ENCODE measurements around the gene TRIM54. TPM values are rescaled to one million over a fixed set of nuclear protein-coding genes. Genes with fewer than 3 reads are reported as not detected.

TRIM54 gene
- polyA plus RNA-seq, 3 donors = not detected

DNA sequence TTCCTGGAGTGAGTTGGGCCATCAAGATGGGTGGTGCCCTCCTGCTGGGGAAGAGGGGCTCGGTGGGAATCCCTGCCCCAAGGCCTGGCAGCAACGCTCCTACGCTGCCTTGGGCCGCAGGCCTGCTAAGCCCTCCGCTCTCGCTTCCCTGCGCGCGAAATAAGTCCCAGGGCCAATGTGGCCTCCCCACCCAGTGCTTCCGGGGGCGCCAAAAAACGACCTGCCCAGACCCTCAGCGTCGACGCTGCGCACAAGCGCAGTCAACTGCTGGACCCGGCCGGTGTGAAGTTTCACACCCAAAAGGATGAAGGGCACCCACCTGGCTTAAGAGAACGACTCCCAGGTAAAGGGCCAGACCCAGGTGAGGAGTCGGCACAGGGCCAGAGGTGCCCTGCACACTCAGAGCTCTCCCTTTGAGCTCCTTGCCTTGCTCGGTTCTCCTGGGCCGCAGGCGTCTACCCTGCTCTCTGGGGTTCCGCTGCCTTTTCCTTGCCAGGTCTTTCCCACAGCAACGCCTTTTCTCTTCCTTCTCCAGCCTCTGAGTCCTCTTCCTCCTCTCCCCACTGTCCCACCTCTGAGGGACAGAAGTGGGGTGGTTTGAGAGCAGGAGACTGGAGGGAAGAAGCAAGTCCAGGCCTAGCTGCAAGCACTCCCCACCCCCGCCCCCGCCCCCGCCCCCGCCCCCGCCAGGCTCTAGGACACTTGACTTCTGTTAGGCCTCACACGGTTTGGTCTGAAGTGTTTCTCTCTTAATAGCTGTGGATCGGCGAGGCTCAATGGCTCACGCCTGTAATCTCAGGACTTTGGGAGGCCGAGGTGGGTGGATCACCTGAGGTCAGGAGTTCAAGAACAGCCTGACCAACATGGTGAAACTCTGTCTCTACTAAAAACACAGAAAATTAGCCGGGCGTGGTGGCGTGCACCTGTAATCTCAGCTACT is 6.7 kb upstream of the TRIM54 start, which contains the start of gene DNAJC5G:
Gene DNAJC5G (plus strand): TSS at position 223 of the 940 bp plus-strand sequence. CDS start 1,296 bp downstream, outside the sequence.
- no peak within 1 kb of the TSS for H3K4me3 Mint-ChIP-seq
- Histone ChIP-seq H2AFZ (ENCODE audit: insufficient read depth, low read depth, low read length, poor library complexity, severe bottlenecking) (no peak within 1 kb of the TSS), H3K9me3 (replicated peaks in 1 of 2; ENCODE audit: control insufficient read depth in 1 of 2, insufficient read depth in 1 of 2, low read length in 2 of 2) (no peaks in the 10 kb centered on the region), H3K79me2 (ENCODE audit: insufficient read depth, low read length) (no peaks in the 10 kb centered on the region), H3K27ac (ENCODE audit: low read depth in 1 of 2, low read length in 2 of 2) (no peak within 1 kb of the TSS), H3K4me3 (replicated peaks in 1 of 3; ENCODE audit: low read depth in 2 of 3, low read length in 3 of 3) (no peak within 1 kb of the TSS), H3K36me3 (replicated peaks in 1 of 2; ENCODE audit: control insufficient read depth in 1 of 2, insufficient read depth in 2 of 2, low read length in 2 of 2) (no peaks in the 10 kb centered on the region), H3K27me3 (ENCODE audit: control insufficient read depth in 2 of 2, insufficient read depth in 2 of 2, low read length in 2 of 2) (no peaks in the 10 kb centered on the region), H3K4me2 (replicated peaks; ENCODE audit: extremely low read depth, low read length, poor library complexity, severe bottlenecking) (no peak within 1 kb of the TSS), H4K20me1 (ENCODE audit: insufficient read depth, low read length) (no peaks in the 10 kb centered on the region), H3K4me1 (ENCODE audit: control insufficient read depth in 1 of 2, insufficient read depth in 2 of 2, low read length in 2 of 2) (peaks cover 0 to 6% of the 10 kb centered on the region in 2 donors), H3K9ac (ENCODE audit: insufficient read depth, low read length, poor library complexity, severe bottlenecking) (no peak within 1 kb of the TSS)
- H3K27me3 Mint-ChIP-seq (ENCODE audit: low read depth in 3 of 3) = peaks cover 14 to 21% (median 17%) of the 10 kb centered on the region in 3 donors
- WGBS (ENCODE audit: insufficient coverage) = 93% methylated on average over 33 of the region's 39 CpGs
- TF ChIP-seq, protein P1, sequence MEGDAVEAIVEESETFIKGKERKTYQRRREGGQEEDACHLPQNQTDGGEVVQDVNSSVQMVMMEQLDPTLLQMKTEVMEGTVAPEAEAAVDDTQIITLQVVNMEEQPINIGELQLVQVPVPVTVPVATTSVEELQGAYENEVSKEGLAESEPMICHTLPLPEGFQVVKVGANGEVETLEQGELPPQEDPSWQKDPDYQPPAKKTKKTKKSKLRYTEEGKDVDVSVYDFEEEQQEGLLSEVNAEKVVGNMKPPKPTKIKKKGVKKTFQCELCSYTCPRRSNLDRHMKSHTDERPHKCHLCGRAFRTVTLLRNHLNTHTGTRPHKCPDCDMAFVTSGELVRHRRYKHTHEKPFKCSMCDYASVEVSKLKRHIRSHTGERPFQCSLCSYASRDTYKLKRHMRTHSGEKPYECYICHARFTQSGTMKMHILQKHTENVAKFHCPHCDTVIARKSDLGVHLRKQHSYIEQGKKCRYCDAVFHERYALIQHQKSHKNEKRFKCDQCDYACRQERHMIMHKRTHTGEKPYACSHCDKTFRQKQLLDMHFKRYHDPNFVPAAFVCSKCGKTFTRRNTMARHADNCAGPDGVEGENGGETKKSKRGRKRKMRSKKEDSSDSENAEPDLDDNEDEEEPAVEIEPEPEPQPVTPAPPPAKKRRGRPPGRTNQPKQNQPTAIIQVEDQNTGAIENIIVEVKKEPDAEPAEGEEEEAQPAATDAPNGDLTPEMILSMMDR (IDR thresholded peaks at IDR 0.05) = no peak
- intact Hi-C loops (cut with micrococcal nuclease) = no loop called here
- no peak for DNase-seq
- no peaks in the 10 kb centered on the region for H3K36me3 Mint-ChIP-seq
- peaks cover 5% of the 10 kb centered on the region for H3K4me1 Mint-ChIP-seq
- H3K9me3 Mint-ChIP-seq = no peaks in the 10 kb centered on the region
- H3K27ac Mint-ChIP-seq = no peak within 1 kb of the TSS

GRCh38 chr2:27278010-27278409 is 4.2 kb upstream of the TRIM54 start:
- H4K20me1 ChIP-seq (ENCODE audit: insufficient read depth, low read length) = no peaks in the 10 kb centered on the region
- H3K27me3 Mint-ChIP-seq (ENCODE audit: low read depth in 3 of 3) = peaks cover 12 to 24% (median 20%) of the 10 kb centered on the region in 3 donors

More at GRCh38 chr2:27278010-27278409, 4.2 kb upstream of the TRIM54 start:
- H2AFZ ChIP-seq (ENCODE audit: insufficient read depth, low read depth, low read length, poor library complexity, severe bottlenecking) = no peak overlapping the region
- no peaks in the 10 kb centered on the region for H3K36me3 ChIP-seq (replicated peaks in 1 of 2; ENCODE audit: control insufficient read depth in 1 of 2, insufficient read depth in 2 of 2, low read length in 2 of 2)
- H3K9me3 ChIP-seq (replicated peaks in 1 of 2; ENCODE audit: control insufficient read depth in 1 of 2, insufficient read depth in 1 of 2, low read length in 2 of 2) = no peaks in the 10 kb centered on the region
- Mint-ChIP-seq H3K36me3 (no peaks in the 10 kb centered on the region), H3K4me1 (peaks cover 5% of the 10 kb centered on the region), H3K9me3 (no peaks in the 10 kb centered on the region), H3K4me3 (peak overlapping the region in 1 of 2 donors; percentile 6), H3K27ac (peak overlapping the region in 1 of 7 donors; percentile 51)
- H3K27me3 ChIP-seq (ENCODE audit: control insufficient read depth in 2 of 2, insufficient read depth in 2 of 2, low read length in 2 of 2) = no peaks in the 10 kb centered on the region
- H3K9ac ChIP-seq (ENCODE audit: insufficient read depth, low read length, poor library complexity, severe bottlenecking) = no peak overlapping the region
- H3K4me1 ChIP-seq (ENCODE audit: control insufficient read depth in 1 of 2, insufficient read depth in 2 of 2, low read length in 2 of 2) = peaks cover 0 to 6% of the 10 kb centered on the region in 2 donors
- TF ChIP-seq, protein P1 (IDR thresholded peaks at IDR 0.05) = no peak
- no peak for DNase-seq
- 100% methylated on average over 1 of the region's 1 CpG for WGBS (ENCODE audit: insufficient coverage)
- H3K79me2 ChIP-seq (ENCODE audit: insufficient read depth, low read length) = no peaks in the 10 kb centered on the region
- H3K4me2 ChIP-seq (replicated peaks; ENCODE audit: extremely low read depth, low read length, poor library complexity, severe bottlenecking) = no peak overlapping the region
- H3K27ac ChIP-seq (ENCODE audit: low read depth in 1 of 2, low read length in 2 of 2) = no peak overlapping the region
- no peak overlapping the region for H3K4me3 ChIP-seq (replicated peaks in 1 of 3; ENCODE audit: low read depth in 2 of 3, low read length in 3 of 3)
- intact Hi-C loops (cut with micrococcal nuclease) = no loop called here

Data from CD14-positive monocyte (primary cell).